ENCODE results near the gene TMEM259. TPM values are rescaled to one million over a fixed set of nuclear protein-coding genes. Genes with fewer than 3 reads are reported as not detected.

The TMEM259 gene
- total RNA-seq, 1 experiment from 2014 or later: 171 TPM

GRCh38 chr19:1000095-1000494, 20.8 kb downstream of the TMEM259 start, which contains the start of gene GRIN3B:
Gene GRIN3B (plus strand): TSS chr19:1000419. CDS start chr19:1000438, 19 bp downstream.
- peak; percentile 86 for DNase-seq
- H3K4ac ChIP-seq (ENCODE audit: low read depth, low read length): no peak within 1 kb of the TSS
- Mint-ChIP-seq H3K4me3 (peak within 1 kb of the TSS; percentile 45 to 78), H3K4me1 (peaks cover 5 to 10% of the 10 kb centered on the region in 2 experiments), H3K27me3 (ENCODE audit: low read depth) (peaks cover 50% of the 10 kb centered on the region), H3K9me3 (no peaks in the 10 kb centered on the region; a peak in 1 of 5 replicates), H3K27ac (no peak within 1 kb of the TSS), H3K36me3 (ENCODE audit: insufficient read depth in 1 of 3, low read depth in 3 of 3) (peaks cover 0 to 1% (median 0%) of the 10 kb centered on the region in 3 experiments; a peak in 3 of 7 replicates)
- TF ChIP-seq CTCF (conservative IDR thresholded peaks at IDR 0.05): peak; percentile 88
- H3K23me2 ChIP-seq (ENCODE audit: insufficient read length, low read depth, low read length, poor library complexity, severe bottlenecking): peaks cover 10% of the 10 kb centered on the region
- H4K20me1 ChIP-seq (ENCODE audit: control insufficient read depth, insufficient read depth, insufficient read length): peaks cover 4% of the 10 kb centered on the region
- H3K79me1 ChIP-seq (ENCODE audit: insufficient read depth, low read depth, low read length, poor library complexity, severe bottlenecking): no peaks in the 10 kb centered on the region
- H2BK15ac ChIP-seq (ENCODE audit: low read depth, low read length): no peak within 1 kb of the TSS
- no CpG with 5 or more reads among the region's 43 CpGs for WGBS (ENCODE audit: extremely low coverage, insufficient read length, low lambda C conversion rate)
- no peaks in the 10 kb centered on the region for H3K4me1 ChIP-seq (ENCODE audit: insufficient read depth, low read length)
- H3K27me3 ChIP-seq (ENCODE audit: insufficient read depth, low read length): peaks cover 10% of the 10 kb centered on the region
- no peak within 1 kb of the TSS for H2BK120ac ChIP-seq (ENCODE audit: low read depth, low read length, poor library complexity, severe bottlenecking)
- H3T11ph ChIP-seq (ENCODE audit: low read length): no peak within 1 kb of the TSS
- H2BK5ac ChIP-seq (ENCODE audit: insufficient read length, low read length): no peak within 1 kb of the TSS
- peak within 1 kb of the TSS; percentile 42 for H3K4me2 ChIP-seq (ENCODE audit: insufficient read depth, insufficient read length, low read length)
- H3K79me2 ChIP-seq (ENCODE audit: insufficient read depth, low read length): 0 out of 2 replicates have a peak, but pooled peaks cover 2% of the 10 kb centered on the region
- no peak within 1 kb of the TSS for H2BK20ac ChIP-seq (ENCODE audit: low read depth, low read length, poor library complexity, severe bottlenecking)
- no peak within 1 kb of the TSS for H2AK5ac ChIP-seq (ENCODE audit: insufficient read length, low read length)
- H3K14ac ChIP-seq (ENCODE audit: insufficient read depth, low read length): no peak within 1 kb of the TSS
- no peak within 1 kb of the TSS for H4K91ac ChIP-seq (ENCODE audit: insufficient read length, low read depth, low read length)
- no peak within 1 kb of the TSS for H4K5ac ChIP-seq (ENCODE audit: insufficient read length, low read depth, low read length)
- no peak within 1 kb of the TSS for H2BK12ac ChIP-seq (ENCODE audit: insufficient read length, low read depth, low read length)
- H3K9ac ChIP-seq (ENCODE audit: extremely low read depth, insufficient read length, low read length): no peak within 1 kb of the TSS
- no peak within 1 kb of the TSS for H2AFZ ChIP-seq (ENCODE audit: low read length)
- H3K56ac ChIP-seq (ENCODE audit: insufficient read length, low read depth, low read length): no peak within 1 kb of the TSS
- H4K8ac ChIP-seq (replicated peaks; ENCODE audit: insufficient read length, low read depth, low read length): no peak within 1 kb of the TSS
- no peak within 1 kb of the TSS for H3K27ac ChIP-seq (ENCODE audit: insufficient read length, low read depth, low read length)
- no peak within 1 kb of the TSS for H3K23ac ChIP-seq (ENCODE audit: insufficient read length, low read depth, low read length)
- H3K18ac ChIP-seq (ENCODE audit: insufficient read length, low read depth, low read length): no peak within 1 kb of the TSS
- no peaks in the 10 kb centered on the region for H3K9me3 ChIP-seq (ENCODE audit: control insufficient read depth, low read depth, low read length)

All from H9 (cell line).